ENCODE results near the gene ANKRD29.

GRCh38 chr18:23583071-23583865 lies 79.4 kb downstream of the ANKRD29 start:
- TF ChIP-seq CTCF (IDR thresholded peaks at IDR 0.05; ENCODE audit: low read depth, low read length) (no peak), POLR2A (IDR thresholded peaks at IDR 0.05; ENCODE audit: extremely low read depth, insufficient read length) (no peak), MAX (IDR thresholded peaks at IDR 0.05; ENCODE audit: low read depth, low read length) (no peak), MYC (IDR thresholded peaks at IDR 0.05; ENCODE audit: low read depth, low read length) (no peak)
